Panc1 (cell line): ENCODE results near the gene LMF1. TPM values are rescaled to one million over a fixed set of nuclear protein-coding genes. Genes with fewer than 3 reads are reported as not detected.

Experiments used
- ATAC-seq: fragments of 200-7000 bp; cut with Tn5 transposase; 2 replicates; pipeline ENCODE4 v1.9.1; 2020; ENCODE audit warnings: mild to moderate bottlenecking, moderate library complexity
- BruUV-seq: library from RNA; stranded (reverse); fragments of 400-500 nt; replicated peaks from 2 replicates; lab custom pipeline; 2021; lab: Mats Ljungman, UMichigan
- CTCF ChIA-PET: fragments of 300-600 bp; sonication (Branson Sonifier 250); formaldehyde crosslinking; loops from one replicate; lab custom pipeline; 2022; ENCODE audit warnings: antibody characterized with exemption; lab: Charles Lee
- POLR2A ChIA-PET: fragments of 300-600 bp; sonication (Branson Sonifier 250); formaldehyde crosslinking; loops from one replicate; lab custom pipeline; 2022; ENCODE audit warnings: antibody characterized with exemption; lab: Charles Lee
- DNase-seq: peaks from one replicate; pipeline ENCODE4 v3.0.0-alpha.2; 2010; ENCODE audit warnings: low read depth, low spot score
- H3K27ac ChIP-seq: 2 replicates; pipeline ENCODE4 v1.5.1; 2011; ENCODE audit warnings: mild to moderate bottlenecking, low read length, inconsistent platforms
- H3K27me3 ChIP-seq: fragments of 200-500 bp; sonication (Bioruptor generic); 2 replicates; pipeline ENCODE4 v1.6.0; 2014; ENCODE audit warnings: low read length, inconsistent platforms; ENCODE audit not compliant: control insufficient read depth, insufficient read depth
- H3K36me3 ChIP-seq: fragments of 200-500 bp; sonication (Bioruptor generic); 2 replicates; pipeline ENCODE4 v1.5.1; 2014; ENCODE audit warnings: inconsistent platforms, mild to moderate bottlenecking, low read length, moderate library complexity; ENCODE audit not compliant: control insufficient read depth, insufficient read depth
- H3K4me1 ChIP-seq: 2 replicates; pipeline ENCODE4 v1.5.1; 2011; ENCODE audit warnings: inconsistent platforms, mild to moderate bottlenecking, low read length, moderate library complexity; ENCODE audit not compliant: control insufficient read depth, insufficient read depth
- H3K4me3 ChIP-seq, 2 experiments: 2 replicates each; pipeline ENCODE4 v1.5.1; 2011 to 2012; ENCODE audit warnings: low read depth in 2 of 2, low read length in 2 of 2, mild to moderate bottlenecking in 2 of 2, inconsistent platforms in 1 of 2, moderate library complexity in 1 of 2
- H3K9me3 ChIP-seq: fragments of 200-500 bp; sonication (Bioruptor generic); 2 replicates; pipeline ENCODE4 v1.5.1; 2014; ENCODE audit warnings: low read depth, mild to moderate bottlenecking, inconsistent platforms, low read length, moderate library complexity; ENCODE audit not compliant: control insufficient read depth, insufficient read depth
- CTCF ChIP-seq: fragments of 450-650 bp; IDR thresholded peaks from 2 replicates; pipeline ENCODE4 v1.5.1; 2017; ENCODE audit warnings: mild to moderate bottlenecking
- POLR2AphosphoS5 ChIP-seq: IDR thresholded peaks from 2 replicates; pipeline ENCODE4 v1.6.1; 2012; ENCODE audit warnings: mild to moderate bottlenecking, low read depth, low read length, moderate library complexity
- REST ChIP-seq, 2 experiments: IDR thresholded peaks; 2 replicates each; pipeline ENCODE4 v1.6.1; 2011 to 2012; ENCODE audit warnings: low read depth in 2 of 2, control low read depth in 1 of 2, low read length in 1 of 2, mild to moderate bottlenecking in 1 of 2, moderate library complexity in 1 of 2; ENCODE audit not compliant: insufficient read depth in 1 of 2
- SIN3A ChIP-seq: IDR thresholded peaks from 2 replicates; pipeline ENCODE4 v1.6.1; 2012; ENCODE audit warnings: low read depth, mild to moderate bottlenecking, low read length, moderate library complexity, borderline replicate concordance; ENCODE audit not compliant: insufficient read depth
- TCF7L2 ChIP-seq: IDR thresholded peaks from 2 replicates; pipeline ENCODE4 v1.6.1; 2011; ENCODE audit warnings: mild to moderate bottlenecking, low read depth, low read length, inconsistent platforms
- in situ Hi-C: cut with HindIII; loops from 2 replicates; pipeline ENCODE4 v1.10.0; 2016; ENCODE audit warnings: low sequenced_read_pairs, low pct_unique_long_range_greater_than_20kb
- intact Hi-C: fragments of 100-400 bp; cut with micrococcal nuclease; formaldehyde crosslinking; loops from one replicate; pipeline ENCODE4 v1.10.0; 2022; ENCODE audit not compliant: unreplicated experiment
- total RNA-seq: library from RNA; stranded (reverse); gene quantifications from one replicate; pipeline ENCODE4 v1.2.1, GENCODE V29; 2021; ENCODE audit not compliant: unreplicated experiment

Gene LMF1
- total RNA-seq, 1 experiment from 2014 or later: 24.3 TPM

GRCh38 chr16:848510-849253, 122.1 kb downstream of the LMF1 start:
- DNase-seq: no peak
- Histone ChIP-seq H3K4me3 (no peak overlapping the region), H3K9me3 (no peaks in the 10 kb centered on the region), H3K36me3 (no peaks in the 10 kb centered on the region), H3K27me3 (no peaks in the 10 kb centered on the region), H3K4me1 (no peaks in the 10 kb centered on the region), H3K27ac (no peak overlapping the region)
- ChIA-PET CTCF (no interaction called here), POLR2A (no interaction called here)
- intact Hi-C loops (no loop called here), in situ Hi-C loops (no loop called here)
- TF ChIP-seq SIN3A (no peak), TCF7L2 (no peak), CTCF (no peak), REST (IDR thresholded peaks at IDR 0.05; ENCODE audit: insufficient read depth in 1 of 2, low read depth in 2 of 2, low read length in 1 of 2) (no peak), POLR2AphosphoS5 (no peak)
- ATAC-seq: no peak
- BruUV-seq: no TSS peak

- Histone ChIP-seq H3K4me3 (no peak overlapping the region), H3K36me3 (no peaks in the 10 kb centered on the region), H3K27ac (no peak overlapping the region), H3K9me3 (no peaks in the 10 kb centered on the region), H3K4me1 (no peaks in the 10 kb centered on the region), H3K27me3 (no peaks in the 10 kb centered on the region)
- intact Hi-C loops: no loop called here
- BruUV-seq: no TSS peak
- in situ Hi-C loops: no loop called here
- no peak for ATAC-seq
- ChIA-PET POLR2A (no interaction called here), CTCF (no interaction called here)
- no peak for DNase-seq
- TF ChIP-seq POLR2AphosphoS5 (no peak), REST (IDR thresholded peaks at IDR 0.05; ENCODE audit: insufficient read depth in 1 of 2, low read depth in 2 of 2, low read length in 1 of 2) (no peak), CTCF (no peak), SIN3A (no peak), TCF7L2 (no peak)
These were observed 122.9 kb downstream of the LMF1 start for GRCh38 chr16:847681-848445.
